ENCODE data around the gene CYB5R2. TPM values are rescaled to one million over a fixed set of nuclear protein-coding genes. Genes with fewer than 3 reads are reported as not detected.

CYB5R2 gene
- polyA plus RNA-seq, 2 of the 4 experiments (the other 2 are of a cell fraction) = 2.4 to 6.3 TPM

DNA sequence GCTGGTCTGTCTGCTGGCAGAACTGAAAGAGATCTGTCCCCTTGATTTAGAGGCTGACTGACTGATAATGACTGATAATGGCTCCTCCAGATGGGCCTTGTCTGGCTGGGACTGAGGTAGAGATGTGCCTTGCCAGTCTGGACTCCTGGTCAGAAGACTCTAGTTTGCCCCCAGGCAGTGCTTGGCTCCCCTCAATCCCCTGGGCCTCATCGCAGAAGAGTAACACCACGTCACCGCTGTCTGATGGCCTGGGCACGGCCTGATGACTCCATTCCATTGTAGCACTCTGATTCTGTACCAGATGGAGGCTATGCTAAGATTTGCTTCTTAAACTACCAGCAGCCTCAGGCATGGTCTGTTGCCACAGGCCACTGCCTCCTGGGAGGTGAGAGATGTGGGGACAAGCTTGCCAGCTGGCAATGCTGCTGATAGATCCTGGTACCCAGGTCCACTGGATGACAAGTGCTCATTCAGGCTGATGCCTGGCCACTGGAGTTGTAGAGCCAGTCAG, 19.1 kb downstream of the CYB5R2 start:
- WGBS (ENCODE audit: missing lambda C conversion rate) = 96% methylated on average over 4 of the region's 4 CpGs
- Histone ChIP-seq H3K4me3 (no peak overlapping the region), H3K9me3 (no peaks in the 10 kb centered on the region), H3K4me1 (peaks cover 5% of the 10 kb centered on the region; the same call in 2 of the 3 replicates), H3K27ac (no peak overlapping the region), H3K4me2 (no peak overlapping the region)
- TF ChIP-seq CHD2 (IDR thresholded peaks at IDR 0.05; ENCODE audit: low read length, partially characterized antibody) (no peak), HOXB13 (CRISPR knock-in tag; IDR thresholded peaks at IDR 0.05; ENCODE audit: low read depth) (no peak), E2F6 (IDR thresholded peaks at IDR 0.05; ENCODE audit: borderline replicate concordance, low read depth) (no peak), TP53 (CRISPR knock-in tag; IDR thresholded peaks at IDR 0.05) (no peak), NPAS2 (CRISPR knock-in tag; IDR thresholded peaks at IDR 0.05; ENCODE audit: borderline replicate concordance) (no peak), BCL3 (IDR thresholded peaks at IDR 0.05) (no peak), CBX2 (IDR thresholded peaks at IDR 0.05; ENCODE audit: borderline replicate concordance, low read depth) (no peak), HOXB5 (CRISPR knock-in tag; IDR thresholded peaks at IDR 0.05) (no peak), POLR2A (IDR thresholded peaks at IDR 0.05; ENCODE audit: low read length) (no peak), JUNB (IDR thresholded peaks at IDR 0.05) (no peak), EHMT2 (IDR thresholded peaks at IDR 0.05; ENCODE audit: low read depth) (no peak), HDAC2 (IDR thresholded peaks at IDR 0.05) (no peak), ESRRA (IDR thresholded peaks at IDR 0.05; ENCODE audit: borderline replicate concordance, low read length) (no peak), CEBPB (IDR thresholded peaks at IDR 0.05) (no peak), PHF8 (IDR thresholded peaks at IDR 0.05; ENCODE audit: borderline replicate concordance, low read depth) (no peak), RNF2 (IDR thresholded peaks at IDR 0.05; ENCODE audit: borderline replicate concordance, low read depth) (no peak), HOXA7 (CRISPR knock-in tag; IDR thresholded peaks at IDR 0.05) (no peak), MAZ (IDR thresholded peaks at IDR 0.05; ENCODE audit: borderline replicate concordance, low read depth, low read length) (no peak), RCOR1 (IDR thresholded peaks at IDR 0.05; ENCODE audit: low read depth, low read length) (no peak)
- TF ChIP-seq, protein P1, sequence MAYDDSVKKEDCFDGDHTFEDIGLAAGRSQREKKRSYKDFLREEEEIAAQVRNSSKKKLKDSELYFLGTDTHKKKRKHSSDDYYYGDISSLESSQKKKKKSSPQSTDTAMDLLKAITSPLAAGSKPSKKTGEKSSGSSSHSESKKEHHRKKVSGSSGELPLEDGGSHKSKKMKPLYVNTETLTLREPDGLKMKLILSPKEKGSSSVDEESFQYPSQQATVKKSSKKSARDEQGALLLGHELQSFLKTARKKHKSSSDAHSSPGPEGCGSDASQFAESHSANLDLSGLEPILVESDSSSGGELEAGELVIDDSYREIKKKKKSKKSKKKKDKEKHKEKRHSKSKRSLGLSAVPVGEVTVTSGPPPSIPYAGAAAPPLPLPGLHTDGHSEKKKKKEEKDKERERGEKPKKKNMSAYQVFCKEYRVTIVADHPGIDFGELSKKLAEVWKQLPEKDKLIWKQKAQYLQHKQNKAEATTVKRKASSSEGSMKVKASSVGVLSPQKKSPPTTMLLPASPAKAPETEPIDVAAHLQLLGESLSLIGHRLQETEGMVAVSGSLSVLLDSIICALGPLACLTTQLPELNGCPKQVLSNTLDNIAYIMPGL (CRISPR knock-in tag; IDR thresholded peaks at IDR 0.05; ENCODE audit: borderline replicate concordance) = no peak
- ChIA-PET POLR2A (no interaction called here), CTCF (interaction anchor here (0.6 to 11.4 kb wide), 7 partner anchors 11 to 142 kb away, joined by 3 to 290 read pairs (median 16); partner anchors contain the start of gene PPFIBP2)
- ATAC-seq = no peak
- no peak for DNase-seq (ENCODE audit: low read depth in 1 of 2, low spot score in 1 of 2)
- FAIRE-seq = no peak

GRCh38 chr11:7651700-7652099, 21.6 kb downstream of the CYB5R2 start:
- H3K9me3 ChIP-seq = no peaks in the 10 kb centered on the region
- H3K4me1 ChIP-seq = 0 out of 3 replicates have a peak, but pooled peaks cover 3% of the 10 kb centered on the region
- FAIRE-seq = no peak
- no peak overlapping the region for H3K4me2 ChIP-seq
- ChIA-PET POLR2A (no interaction called here), CTCF (interaction anchor here (1.2 to 11.4 kb wide), 6 partner anchors 14 to 139 kb away, joined by 3 to 290 read pairs (median 11); partner anchors contain the start of gene PPFIBP2)
- no peak overlapping the region for H3K27ac ChIP-seq
- 96% methylated on average over 7 of the region's 9 CpGs for WGBS (ENCODE audit: missing lambda C conversion rate)
- no peak overlapping the region for H3K4me3 ChIP-seq
- no peak for DNase-seq (ENCODE audit: low read depth in 1 of 2, low spot score in 1 of 2)
- TF ChIP-seq EP300 (IDR thresholded peaks at IDR 0.05) = no peak
- TF ChIP-seq RARB (CRISPR knock-in tag; IDR thresholded peaks at IDR 0.05) = no peak
- TF ChIP-seq KDM5A (IDR thresholded peaks at IDR 0.05) = no peak
- TF ChIP-seq E2F6 (IDR thresholded peaks at IDR 0.05; ENCODE audit: borderline replicate concordance, low read depth) = no peak
- no peak for TF ChIP-seq TP53 (CRISPR knock-in tag; IDR thresholded peaks at IDR 0.05)
- TF ChIP-seq FOSB (CRISPR knock-in tag; IDR thresholded peaks at IDR 0.05) = no peak
- no peak for TF ChIP-seq KDM1A (IDR thresholded peaks at IDR 0.05; ENCODE audit: low read depth)
- no peak for TF ChIP-seq RAD21 (conservative IDR thresholded peaks at IDR 0.05 in 1 of 2, IDR thresholded peaks at IDR 0.05 in 1 of 2)
- TF ChIP-seq RFX5 (IDR thresholded peaks at IDR 0.05) = no peak
- no peak for ATAC-seq

All from A549 (cell line).